K562 (cell line): ENCODE results near the gene ANP32B. TPM values are rescaled to one million over a fixed set of nuclear protein-coding genes. Genes with fewer than 3 reads are reported as not detected.

Experiments used
- ARID1B ChIP-seq: fragments of 450-650 bp; IDR thresholded peaks from 2 replicates; pipeline ENCODE4 v1.6.1; 2016; ENCODE audit warnings: antibody characterized with exemption, mild to moderate bottlenecking, inconsistent platforms
- E2F8 ChIP-seq: fragments of 450-650 bp; IDR thresholded peaks from 2 replicates; pipeline ENCODE4 v1.7.1; 2018; ENCODE audit warnings: mild to moderate bottlenecking, low read depth; ENCODE audit not compliant: partially characterized antibody
- E4F1 ChIP-seq: fragments of 250-450 bp; sonication (Bioruptor Pico); IDR thresholded peaks from 2 replicates; pipeline ENCODE4 v1.5.0; 2021; ENCODE audit warnings: mild to moderate bottlenecking, borderline replicate concordance
- ELF4 ChIP-seq: fragments of 450-650 bp; formaldehyde crosslinking; IDR thresholded peaks from 2 replicates; pipeline ENCODE4 v1.4.0; 2022; ENCODE audit warnings: missing genetic modification characterization
- ERF ChIP-seq: fragments of 450-650 bp; formaldehyde crosslinking; IDR thresholded peaks from 2 replicates; pipeline ENCODE4 v1.4.0; 2020; ENCODE audit warnings: mild to moderate bottlenecking, mixed read lengths
- HOXB6 ChIP-seq: fragments of 250-450 bp; sonication (Bioruptor Pico); IDR thresholded peaks from 2 replicates; pipeline ENCODE4 v1.5.1; 2022; ENCODE audit warnings: mild to moderate bottlenecking, borderline replicate concordance
- ID3 ChIP-seq, 2 experiments: fragments of 250-450 bp in 1 of 2; fragments of 450-650 bp in 1 of 2; sonication (Bioruptor Pico) in 1 of 2; IDR thresholded peaks; 2 replicates each; pipeline versions ENCODE4 v1.6.1 to v1.8.0; 2016 to 2021; ENCODE audit warnings: mild to moderate bottlenecking in 2 of 2, moderate library complexity in 2 of 2, missing compliant biosample characterization in 1 of 2, missing genetic modification characterization in 1 of 2
- NFE2L1 ChIP-seq: fragments of 450-650 bp; IDR thresholded peaks from 2 replicates; pipeline ENCODE4 v1.6.1; 2016; ENCODE audit warnings: missing genetic modification characterization, low read depth, mild to moderate bottlenecking, missing compliant biosample characterization, moderate library complexity, borderline replicate concordance
- RAD21 ChIP-seq, 2 experiments: fragments of 250-450 bp in 1 of 2; fragments of 450-650 bp in 1 of 2; sonication (Bioruptor Pico) in 1 of 2; formaldehyde crosslinking in 1 of 2; IDR thresholded peaks in 1 of 2; conservative IDR thresholded peaks in 1 of 2; 2 replicates each; pipeline versions ENCODE4 v1.4.0 to v1.8.0; 2020 to 2022; ENCODE audit warnings: mild to moderate bottlenecking in 2 of 2, moderate library complexity in 1 of 2
- SMARCB1 ChIP-seq: IDR thresholded peaks from 2 replicates; pipeline ENCODE4 v1.6.1; 2011; ENCODE audit warnings: improper control_type of control experiment, low read depth; ENCODE audit not compliant: insufficient read length
- SRSF3 ChIP-seq: fragments of 200-400 bp; formaldehyde crosslinking; IDR thresholded peaks from 2 replicates; pipeline ENCODE4 v1.6.1; 2016; ENCODE audit warnings: mild to moderate bottlenecking, low read length, moderate library complexity; ENCODE audit not compliant: insufficient read depth
- STAT5A ChIP-seq: IDR thresholded peaks from 2 replicates; pipeline ENCODE4 v1.6.1; 2012; ENCODE audit warnings: low read length, inconsistent platforms, borderline replicate concordance
- WHSC1 ChIP-seq: IDR thresholded peaks from one replicate; pipeline ENCODE4 v1.6.1; 2012; ENCODE audit warnings: low read length, control low read depth, inconsistent platforms
- ZBTB26 ChIP-seq: fragments of 450-650 bp; formaldehyde crosslinking; IDR thresholded peaks from 2 replicates; pipeline ENCODE4 v1.4.0; 2022; ENCODE audit warnings: missing genetic modification characterization
- ZNF511 ChIP-seq: sonication (generic); formaldehyde crosslinking; IDR thresholded peaks from 2 replicates; pipeline ENCODE4 v1.8.0; 2022; ENCODE audit warnings: mild to moderate bottlenecking, missing genetic modification reagents
- ZNF589 ChIP-seq: fragments of 200-800 bp; sonication (Bioruptor generic); IDR thresholded peaks from 2 replicates; pipeline ENCODE4 v1.6.1; 2016; ENCODE audit warnings: low read depth, missing genetic modification characterization, missing compliant biosample characterization
- ZNF696 ChIP-seq: fragments of 250-450 bp; sonication (Bioruptor Pico); conservative IDR thresholded peaks from 2 replicates; pipeline ENCODE4 v1.4.0; 2020; ENCODE audit warnings: mild to moderate bottlenecking, moderate library complexity
- ZNF766 ChIP-seq: fragments of 200-800 bp; sonication (Bioruptor generic); conservative IDR thresholded peaks from 2 replicates; pipeline ENCODE4 v1.6.1; 2016; ENCODE audit warnings: missing genetic modification characterization, missing compliant biosample characterization
- ZNF79 ChIP-seq: fragments of 250-450 bp; sonication (Bioruptor Pico); IDR thresholded peaks from 2 replicates; pipeline ENCODE4 v1.4.0; 2020; ENCODE audit warnings: low read depth, mild to moderate bottlenecking, moderate library complexity
- polyA plus RNA-seq, 8 experiments: library from polyadenylated mRNA; depleted of rRNA in 4 of 8; stranded (reverse) in 5 of 8; unstranded in 3 of 8; fragments of >200 nt; fragmentation: Nextera tagmentation in 2 of 8; fragmentation: Illumina TruSeq in 1 of 8; extraction: Ambion mirVana in 2 of 8; extraction: Trizol in 1 of 8; gene quantifications; 2 replicates each; pipeline versions ENCODE4 v1.2.1 to v1.2.3, GENCODE V29; 2011 to 2014; ENCODE audit warnings: inconsistent platforms in 1 of 8, missing spikeins in 1 of 8
- total RNA-seq, 7 experiments: library from RNA; depleted of rRNA in 6 of 7; stranded (reverse); fragments of >200 nt in 6 of 7; fragmentation: Illumina TruSeq in 2 of 7; extraction: Trizol in 2 of 7; gene quantifications; 2 replicates each; pipeline versions ENCODE4 v1.2.1 to v1.2.3, GENCODE V29; 2011 to 2021; ENCODE audit warnings: low replicate concordance in 1 of 7

The ANP32B gene
- total and polyA plus RNA-seq, 9 of the 15 experiments (the other 6 are each of a cell fraction or from before 2014, with no cell fraction given): 68.9 to 815 (median 141) TPM

GRCh38 chr9:98056269-98057137, 73.4 kb downstream of the ANP32B start, which contains the start of gene NANS (continued):
- TF ChIP-seq E4F1 (no peak), ID3 (CRISPR knock-in tag; IDR thresholded peaks at IDR 0.05) (no peak), ID3 (tag; IDR thresholded peaks at IDR 0.05) (no peak), ERF (CRISPR knock-in tag) (no peak), ZNF589 (no peak), ZBTB26 (CRISPR knock-in tag) (no peak), ARID1B (no peak), HOXB6 (no peak), SRSF3 (no peak), ZNF766 (no peak), RAD21 (CRISPR knock-in tag; conservative IDR thresholded peaks at IDR 0.05 in 1 of 2, IDR thresholded peaks at IDR 0.05 in 1 of 2) (no peak), SMARCB1 (no peak), ZNF696 (CRISPR knock-in tag) (no peak), ZNF79 (CRISPR knock-in tag) (no peak), E2F8 (no peak), WHSC1 (no peak), ZNF511 (CRISPR knock-in tag) (no peak; the same call in 1 of the 2 replicates), STAT5A (no peak), ELF4 (no peak), NFE2L1 (no peak)
